Neuronal stem cell (in vitro differentiated cells): Measurements from ENCODE around the gene CD300LF.
A peak's percentile ranks its signal among the peaks of the same experiment; 100 is the strongest.

Experiments used
- DNase-seq: peaks from one replicate; pipeline ENCODE4 v3.0.0-alpha.2; 2013; ENCODE audit warnings: low spot score
- H2AFZ ChIP-seq: one replicate; pipeline ENCODE4 v1.6.1; 2013; ENCODE audit warnings: mild to moderate bottlenecking, low read length, inconsistent platforms
- H2AK5ac ChIP-seq: 2 replicates; pipeline ENCODE4 v1.6.1; 2013; ENCODE audit warnings: low read depth, mild to moderate bottlenecking, inconsistent platforms, low read length, moderate library complexity, mixed read lengths
- H2BK120ac ChIP-seq: 2 replicates; pipeline ENCODE4 v1.6.1; 2013; ENCODE audit warnings: low read depth, mild to moderate bottlenecking, inconsistent platforms, low read length, moderate library complexity, mixed read lengths
- H2BK12ac ChIP-seq: one replicate; pipeline ENCODE4 v1.6.1; 2013; ENCODE audit warnings: low read length, inconsistent platforms
- H2BK15ac ChIP-seq: 2 replicates; pipeline ENCODE4 v1.6.1; 2013; ENCODE audit warnings: mild to moderate bottlenecking, low read length, inconsistent platforms, mixed read lengths
- H2BK5ac ChIP-seq: one replicate; pipeline ENCODE4 v1.6.1; 2013; ENCODE audit warnings: inconsistent platforms, mild to moderate bottlenecking, low read length, moderate library complexity
- H3K14ac ChIP-seq: one replicate; pipeline ENCODE4 v1.6.1; 2013; ENCODE audit warnings: low read length, inconsistent platforms
- H3K18ac ChIP-seq: 2 replicates; pipeline ENCODE4 v1.6.1; 2013; ENCODE audit warnings: low read length, inconsistent platforms
- H3K23ac ChIP-seq: 2 replicates; pipeline ENCODE4 v1.6.1; 2013; ENCODE audit warnings: low read depth, mild to moderate bottlenecking, mixed read lengths, low read length, inconsistent platforms; ENCODE audit not compliant: poor library complexity
- H3K27ac ChIP-seq: replicated peaks from 3 replicates; pipeline ENCODE4 v1.5.1; 2013; ENCODE audit warnings: low read length, inconsistent platforms
- H3K27me3 ChIP-seq, 3 experiments: 2 replicates each; pipeline ENCODE4 v1.6.1; 2013; ENCODE audit warnings: low read length in 3 of 3, mild to moderate bottlenecking in 2 of 3, inconsistent platforms in 1 of 3, low read depth in 1 of 3, mixed read lengths in 1 of 3, moderate library complexity in 1 of 3; ENCODE audit not compliant: control insufficient read depth in 3 of 3, insufficient read depth in 3 of 3
- H3K36me3 ChIP-seq, 2 donors: replicated peaks in 1 of 2; 2 replicates each; pipeline ENCODE4 v1.6.1; 2013; ENCODE audit warnings: low read length in 2 of 2; ENCODE audit not compliant: control insufficient read depth in 2 of 2, insufficient read depth in 2 of 2
- H3K4ac ChIP-seq: 2 replicates; pipeline ENCODE4 v1.6.1; 2013; ENCODE audit warnings: inconsistent platforms, mild to moderate bottlenecking, low read length, moderate library complexity
- H3K4me1 ChIP-seq, 2 donors: 1 replicate in 1 of 2; 2 replicates in 1 of 2; pipeline ENCODE4 v1.6.1; 2013; ENCODE audit warnings: low read length in 2 of 2, low read depth in 1 of 2; ENCODE audit not compliant: control insufficient read depth in 2 of 2, insufficient read depth in 1 of 2
- H3K4me2 ChIP-seq: one replicate; pipeline ENCODE4 v1.6.1; 2013; ENCODE audit warnings: mild to moderate bottlenecking, low read length, inconsistent platforms; ENCODE audit not compliant: insufficient read depth, poor library complexity, severe bottlenecking
- H3K4me3 ChIP-seq, 2 donors: 2 replicates each; pipeline ENCODE4 v1.5.1; 2013; ENCODE audit warnings: low read length in 2 of 2, mild to moderate bottlenecking in 2 of 2, inconsistent platforms in 1 of 2, moderate library complexity in 1 of 2
- H3K79me1 ChIP-seq: one replicate; pipeline ENCODE4 v1.6.1; 2013; ENCODE audit warnings: low read depth, mild to moderate bottlenecking, inconsistent platforms, low read length, moderate library complexity
- H3K9ac ChIP-seq: one replicate; pipeline ENCODE4 v1.6.1; 2013; ENCODE audit warnings: mild to moderate bottlenecking, low read depth, low read length, inconsistent platforms; ENCODE audit not compliant: poor library complexity
- H3K9me3 ChIP-seq, 2 donors: replicated peaks in 1 of 2; 2 replicates each; pipeline versions ENCODE3 to v1.6.1; 2013; ENCODE audit warnings: low read length in 2 of 2, mild to moderate bottlenecking in 2 of 2, inconsistent platforms in 1 of 2, low read depth in 1 of 2, mixed read lengths in 1 of 2, moderate library complexity in 1 of 2; ENCODE audit not compliant: control insufficient read depth in 2 of 2, insufficient read depth in 1 of 2
- H4K8ac ChIP-seq: one replicate; pipeline ENCODE4 v1.6.1; 2013; ENCODE audit warnings: low read depth, mild to moderate bottlenecking, inconsistent platforms, low read length, moderate library complexity
- H4K91ac ChIP-seq: one replicate; pipeline ENCODE4 v1.6.1; 2013; ENCODE audit warnings: low read length, low read depth, mild to moderate bottlenecking, inconsistent platforms; ENCODE audit not compliant: poor library complexity
- WGBS, 2 donors: extraction: QIAGEN DNeasy Blood & Tissue Kit; methylation state at CpG; one replicate each; pipeline ENCODE4 v1.1.7; 2013; ENCODE audit warnings: missing lambda C conversion rate in 2 of 2, mixed read lengths in 1 of 2; ENCODE audit not compliant: insufficient read length in 2 of 2, insufficient replicate concordance in 1 of 2; ENCODE audit errors: extremely low coverage in 2 of 2; 5-methylcytosine and 5-hydroxymethylcytosine counted together

Gene CD300LF

GRCh38 chr17:74752822-74753401, 40.2 kb upstream of the CD300LF start:
- H3K9ac ChIP-seq: no peak overlapping the region
- peaks cover 22% of the 10 kb centered on the region for H3K79me1 ChIP-seq
- no CpG with 5 or more reads among the region's 7 CpGs for WGBS, 2 donors
- H4K91ac ChIP-seq: no peak overlapping the region
- H3K14ac ChIP-seq: no peak overlapping the region
- no peaks in the 10 kb centered on the region for H3K9me3 ChIP-seq
- H3K4me2 ChIP-seq: no peak overlapping the region
- H3K18ac ChIP-seq: no peak overlapping the region
- H3K4me1 ChIP-seq: peaks cover 15 to 23% of the 10 kb centered on the region in 2 donors
- no peak overlapping the region for H3K4ac ChIP-seq
- no peak overlapping the region for H3K27ac ChIP-seq
- H3K23ac ChIP-seq: no peak overlapping the region
- no peak overlapping the region for H2BK15ac ChIP-seq
- DNase-seq: no peak
- no peak overlapping the region for H3K4me3 ChIP-seq
- no peak overlapping the region for H2BK12ac ChIP-seq
- H4K8ac ChIP-seq: no peak overlapping the region
- no peak overlapping the region for H2BK120ac ChIP-seq
- H3K36me3 ChIP-seq: peaks cover 0 to 29% of the 10 kb centered on the region in 2 donors
- H2BK5ac ChIP-seq: no peak overlapping the region
- H2AFZ ChIP-seq: no peak overlapping the region
- H3K27me3 ChIP-seq: no peaks in the 10 kb centered on the region
- H2AK5ac ChIP-seq: no peak overlapping the region

- Histone ChIP-seq H3K4me1 (peaks cover 20 to 23% of the 10 kb centered on the region in 2 donors), H3K18ac (no peak overlapping the region), H4K8ac (no peak overlapping the region), H3K36me3 (peaks cover 0 to 29% of the 10 kb centered on the region in 2 donors), H2BK120ac (no peak overlapping the region), H2AFZ (no peak overlapping the region), H3K9ac (no peak overlapping the region), H3K4me2 (no peak overlapping the region), H4K91ac (no peak overlapping the region), H3K27me3 (no peaks in the 10 kb centered on the region), H3K4ac (no peak overlapping the region), H3K79me1 (peaks cover 21% of the 10 kb centered on the region), H2BK15ac (no peak overlapping the region), H2AK5ac (no peak overlapping the region), H2BK5ac (no peak overlapping the region), H3K9me3 (no peaks in the 10 kb centered on the region), H3K14ac (no peak overlapping the region), H3K4me3 (no peak overlapping the region), H3K27ac (no peak overlapping the region), H2BK12ac (no peak overlapping the region), H3K23ac (no peak overlapping the region)
- DNase-seq: no peak
- WGBS, 2 donors: 100% methylated on average over 1 of the region's 9 CpGs; no CpG with 5 or more reads in 1 of the 2 donors
Measured at GRCh38 chr17:74752415-74752814, 39.7 kb upstream of the CD300LF start.

DNA sequence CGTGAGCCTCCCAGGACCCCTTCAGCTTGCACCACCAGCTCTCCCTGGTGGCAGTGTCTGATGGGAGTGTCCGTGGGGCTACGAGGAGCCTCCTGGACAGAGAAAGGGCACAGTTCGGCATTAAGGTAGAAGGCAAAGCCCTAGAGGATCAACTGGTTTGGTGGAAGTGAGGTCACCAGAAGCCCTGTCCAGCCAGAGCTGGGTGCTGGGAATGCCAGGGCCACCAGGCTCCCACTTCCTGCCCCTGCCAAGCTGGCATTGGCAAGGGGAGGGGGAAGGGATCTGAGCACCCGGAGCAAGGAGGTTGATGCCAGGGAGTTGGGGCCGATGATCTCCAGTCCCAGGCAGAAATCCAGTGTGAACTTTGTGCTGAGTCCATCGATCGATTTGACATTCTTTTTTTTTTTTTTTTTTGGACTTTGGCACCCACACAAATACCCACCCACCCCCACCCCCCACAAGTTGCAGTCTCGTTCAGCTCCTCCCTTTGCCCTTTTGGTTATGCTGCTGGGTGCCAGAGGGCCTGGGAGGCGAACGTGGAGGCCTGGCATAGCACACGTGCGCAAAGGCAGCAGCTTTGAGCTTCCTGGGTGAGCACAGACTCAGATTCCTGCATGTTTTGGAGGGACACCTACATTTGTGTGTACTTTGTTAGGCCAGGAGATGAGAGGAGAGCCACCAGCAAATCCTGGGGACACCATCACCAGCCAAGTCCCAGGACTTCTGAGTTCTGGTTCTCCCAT, 37.8 kb upstream of the CD300LF start:
- no peak overlapping the region for H3K9ac ChIP-seq
- no peak overlapping the region for H4K8ac ChIP-seq
- no peak overlapping the region for H2AFZ ChIP-seq
- H3K4ac ChIP-seq: no peak overlapping the region
- peaks cover 19% of the 10 kb centered on the region for H3K79me1 ChIP-seq
- peaks cover 34 to 36% of the 10 kb centered on the region in 2 donors for H3K4me1 ChIP-seq
- H3K14ac ChIP-seq: peak overlapping the region; percentile 60
- H3K27ac ChIP-seq: no peak overlapping the region
- H3K18ac ChIP-seq: no peak overlapping the region
- H3K4me2 ChIP-seq: peak overlapping the region; percentile 89
- H3K4me3 ChIP-seq: peak overlapping the region; percentile 85 to 95
- H2BK5ac ChIP-seq: no peak overlapping the region
- no peak for DNase-seq
- H4K91ac ChIP-seq: no peak overlapping the region
- no peak overlapping the region for H2BK120ac ChIP-seq
- H2BK12ac ChIP-seq: no peak overlapping the region
- peaks cover 0 to 29% of the 10 kb centered on the region in 2 donors for H3K36me3 ChIP-seq
- no peaks in the 10 kb centered on the region for H3K9me3 ChIP-seq
- peak overlapping the region; percentile 49 for H3K23ac ChIP-seq
- WGBS, 2 donors: no CpG with 5 or more reads among the region's 13 CpGs
- no peak overlapping the region for H2BK15ac ChIP-seq
- H2AK5ac ChIP-seq: peak overlapping the region; percentile 51
- H3K27me3 ChIP-seq: no peaks in the 10 kb centered on the region

DNA sequence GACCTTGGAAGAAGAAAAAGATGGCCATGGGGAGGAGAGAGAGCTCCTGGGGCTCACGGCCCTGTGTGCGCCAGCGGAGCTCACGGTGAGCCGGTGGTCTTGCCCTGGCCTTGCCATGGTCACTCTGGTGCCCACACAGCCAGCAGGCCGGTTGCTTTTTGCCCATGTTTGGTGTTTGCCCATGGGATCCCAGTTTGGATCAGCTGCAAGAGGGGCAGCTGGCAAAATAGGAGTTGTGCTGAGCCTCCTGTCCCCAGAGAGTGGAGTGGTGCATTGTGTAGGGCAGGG, 37.3 kb upstream of the CD300LF start:
- Histone ChIP-seq H3K9me3 (no peaks in the 10 kb centered on the region), H3K4me3 (peak overlapping the region; percentile 85 to 95), H3K4me2 (peak overlapping the region; percentile 89), H3K27ac (no peak overlapping the region), H3K9ac (peak overlapping the region; percentile 98), H3K18ac (no peak overlapping the region), H3K14ac (no peak overlapping the region), H3K4me1 (peaks cover 36 to 41% of the 10 kb centered on the region in 2 donors), H3K36me3 (peaks cover 0 to 25% of the 10 kb centered on the region in 2 donors), H2BK12ac (no peak overlapping the region), H2BK15ac (no peak overlapping the region), H2AK5ac (peak overlapping the region; percentile 51), H3K4ac (no peak overlapping the region), H3K79me1 (peaks cover 17% of the 10 kb centered on the region), H4K91ac (no peak overlapping the region), H2BK5ac (no peak overlapping the region), H3K27me3 (no peaks in the 10 kb centered on the region), H2BK120ac (no peak overlapping the region), H3K23ac (peak overlapping the region; percentile 49), H2AFZ (no peak overlapping the region), H4K8ac (no peak overlapping the region)
- no peak for DNase-seq
- no CpG with 5 or more reads among the region's 6 CpGs for WGBS, 2 donors
